ENCODE data around the gene SSUH2.

DNA sequence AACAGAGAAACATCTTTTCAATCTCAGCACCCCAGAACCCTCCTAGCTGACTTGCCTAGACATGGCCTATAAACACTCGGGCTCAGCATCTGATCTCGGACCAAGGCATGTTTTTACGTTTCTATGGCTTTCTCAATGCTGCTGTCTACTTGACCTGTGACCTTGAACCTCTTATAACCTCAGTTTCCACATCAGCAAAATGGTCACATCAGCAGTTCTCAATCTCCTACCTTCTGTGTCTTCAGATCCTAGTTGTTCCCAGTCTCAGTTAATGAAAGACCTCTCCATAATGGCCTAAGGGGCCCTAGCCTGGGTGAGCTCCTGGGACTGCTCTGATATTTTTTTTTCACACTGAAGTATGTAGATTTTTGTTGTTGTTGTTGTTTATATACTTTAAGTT is 39.6 kb downstream of the SSUH2 start:
- TF ChIP-seq ZKSCAN1 (IDR thresholded peaks at IDR 0.05; ENCODE audit: low read depth, low read length) (no peak), POLR2H (tag; IDR thresholded peaks at IDR 0.05; ENCODE audit: low read depth) (no peak), POLR2A (conservative IDR thresholded peaks at IDR 0.05) (no peak), ATF1 (CRISPR knock-in tag; IDR thresholded peaks at IDR 0.05) (no peak), ATF1 (tag; IDR thresholded peaks at IDR 0.05) (no peak)
- TF ChIP-seq, protein P1, sequence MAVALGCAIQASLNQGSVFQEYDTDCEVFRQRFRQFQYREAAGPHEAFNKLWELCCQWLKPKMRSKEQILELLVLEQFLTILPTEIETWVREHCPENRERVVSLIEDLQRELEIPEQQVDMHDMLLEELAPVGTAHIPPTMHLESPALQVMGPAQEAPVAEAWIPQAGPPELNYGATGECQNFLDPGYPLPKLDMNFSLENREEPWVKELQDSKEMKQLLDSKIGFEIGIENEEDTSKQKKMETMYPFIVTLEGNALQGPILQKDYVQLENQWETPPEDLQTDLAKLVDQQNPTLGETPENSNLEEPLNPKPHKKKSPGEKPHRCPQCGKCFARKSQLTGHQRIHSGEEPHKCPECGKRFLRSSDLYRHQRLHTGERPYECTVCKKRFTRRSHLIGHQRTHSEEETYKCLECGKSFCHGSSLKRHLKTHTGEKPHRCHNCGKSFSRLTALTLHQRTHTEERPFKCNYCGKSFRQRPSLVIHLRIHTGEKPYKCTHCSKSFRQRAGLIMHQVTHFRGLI (CRISPR knock-in tag; IDR thresholded peaks at IDR 0.05) = no peak
- TF ChIP-seq, protein P2, sequence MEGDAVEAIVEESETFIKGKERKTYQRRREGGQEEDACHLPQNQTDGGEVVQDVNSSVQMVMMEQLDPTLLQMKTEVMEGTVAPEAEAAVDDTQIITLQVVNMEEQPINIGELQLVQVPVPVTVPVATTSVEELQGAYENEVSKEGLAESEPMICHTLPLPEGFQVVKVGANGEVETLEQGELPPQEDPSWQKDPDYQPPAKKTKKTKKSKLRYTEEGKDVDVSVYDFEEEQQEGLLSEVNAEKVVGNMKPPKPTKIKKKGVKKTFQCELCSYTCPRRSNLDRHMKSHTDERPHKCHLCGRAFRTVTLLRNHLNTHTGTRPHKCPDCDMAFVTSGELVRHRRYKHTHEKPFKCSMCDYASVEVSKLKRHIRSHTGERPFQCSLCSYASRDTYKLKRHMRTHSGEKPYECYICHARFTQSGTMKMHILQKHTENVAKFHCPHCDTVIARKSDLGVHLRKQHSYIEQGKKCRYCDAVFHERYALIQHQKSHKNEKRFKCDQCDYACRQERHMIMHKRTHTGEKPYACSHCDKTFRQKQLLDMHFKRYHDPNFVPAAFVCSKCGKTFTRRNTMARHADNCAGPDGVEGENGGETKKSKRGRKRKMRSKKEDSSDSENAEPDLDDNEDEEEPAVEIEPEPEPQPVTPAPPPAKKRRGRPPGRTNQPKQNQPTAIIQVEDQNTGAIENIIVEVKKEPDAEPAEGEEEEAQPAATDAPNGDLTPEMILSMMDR (IDR thresholded peaks at IDR 0.05 in 2 of 3, conservative IDR thresholded peaks at IDR 0.05 in 1 of 3; ENCODE audit: insufficient read depth in 2 of 3, low read depth in 1 of 3, low read length in 3 of 3) = no peak
- TF ChIP-seq, protein P3, sequence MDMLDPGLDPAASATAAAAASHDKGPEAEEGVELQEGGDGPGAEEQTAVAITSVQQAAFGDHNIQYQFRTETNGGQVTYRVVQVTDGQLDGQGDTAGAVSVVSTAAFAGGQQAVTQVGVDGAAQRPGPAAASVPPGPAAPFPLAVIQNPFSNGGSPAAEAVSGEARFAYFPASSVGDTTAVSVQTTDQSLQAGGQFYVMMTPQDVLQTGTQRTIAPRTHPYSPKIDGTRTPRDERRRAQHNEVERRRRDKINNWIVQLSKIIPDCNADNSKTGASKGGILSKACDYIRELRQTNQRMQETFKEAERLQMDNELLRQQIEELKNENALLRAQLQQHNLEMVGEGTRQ (CRISPR knock-in tag; IDR thresholded peaks at IDR 0.05) = no peak
- TF ChIP-seq, protein P4, sequence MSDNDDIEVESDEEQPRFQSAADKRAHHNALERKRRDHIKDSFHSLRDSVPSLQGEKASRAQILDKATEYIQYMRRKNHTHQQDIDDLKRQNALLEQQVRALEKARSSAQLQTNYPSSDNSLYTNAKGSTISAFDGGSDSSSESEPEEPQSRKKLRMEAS (CRISPR knock-in tag; IDR thresholded peaks at IDR 0.05) = no peak
- TF ChIP-seq, protein P5, sequence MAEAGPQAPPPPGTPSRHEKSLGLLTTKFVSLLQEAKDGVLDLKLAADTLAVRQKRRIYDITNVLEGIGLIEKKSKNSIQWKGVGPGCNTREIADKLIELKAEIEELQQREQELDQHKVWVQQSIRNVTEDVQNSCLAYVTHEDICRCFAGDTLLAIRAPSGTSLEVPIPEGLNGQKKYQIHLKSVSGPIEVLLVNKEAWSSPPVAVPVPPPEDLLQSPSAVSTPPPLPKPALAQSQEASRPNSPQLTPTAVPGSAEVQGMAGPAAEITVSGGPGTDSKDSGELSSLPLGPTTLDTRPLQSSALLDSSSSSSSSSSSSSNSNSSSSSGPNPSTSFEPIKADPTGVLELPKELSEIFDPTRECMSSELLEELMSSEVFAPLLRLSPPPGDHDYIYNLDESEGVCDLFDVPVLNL (CRISPR knock-in tag; IDR thresholded peaks at IDR 0.05; ENCODE audit: low read depth) = no peak

All from K562 (cell line).